Esophagus mucosa (tissue), 1 donor: ENCODE measurements around the gene KNDC1. TPM values are rescaled to one million over a fixed set of nuclear protein-coding genes. Genes with fewer than 3 reads are reported as not detected.

Source experiments
- ATAC-seq: fragments of 200-7000 bp; cut with Tn5 transposase; one replicate; pipeline ENCODE4 v1.9.1; 2020
- total RNA-seq: library from RNA; stranded (reverse); gene quantifications from one replicate; pipeline ENCODE4 v1.2.4, GENCODE V29; 2023
- donor health status: DM: yes; HTN: yes; CAD: no.

The KNDC1 gene
- total RNA-seq, 1 donor from 2014 or later: 3.8 TPM

DNA sequence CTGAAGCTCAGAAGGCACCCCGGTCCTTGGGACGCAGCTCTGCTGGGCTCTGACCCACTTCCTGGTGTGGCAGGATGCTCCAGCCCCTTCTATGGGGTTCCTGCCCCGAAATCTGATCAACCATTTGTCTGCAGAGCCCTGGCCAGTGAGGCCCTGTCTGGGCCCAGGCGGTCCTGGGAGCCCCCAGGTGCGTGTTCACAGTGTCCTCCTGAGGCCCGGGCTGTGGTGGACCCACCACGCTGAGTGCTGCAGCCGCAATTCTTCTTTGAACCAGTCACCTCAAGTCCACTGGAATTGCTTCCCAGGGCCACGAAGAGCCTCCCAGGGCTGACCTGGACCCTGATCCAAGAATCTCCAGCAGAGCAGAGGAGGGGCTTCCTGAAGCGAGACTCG is 19.1 kb downstream of the KNDC1 start:
- ATAC-seq: no peak

DNA sequence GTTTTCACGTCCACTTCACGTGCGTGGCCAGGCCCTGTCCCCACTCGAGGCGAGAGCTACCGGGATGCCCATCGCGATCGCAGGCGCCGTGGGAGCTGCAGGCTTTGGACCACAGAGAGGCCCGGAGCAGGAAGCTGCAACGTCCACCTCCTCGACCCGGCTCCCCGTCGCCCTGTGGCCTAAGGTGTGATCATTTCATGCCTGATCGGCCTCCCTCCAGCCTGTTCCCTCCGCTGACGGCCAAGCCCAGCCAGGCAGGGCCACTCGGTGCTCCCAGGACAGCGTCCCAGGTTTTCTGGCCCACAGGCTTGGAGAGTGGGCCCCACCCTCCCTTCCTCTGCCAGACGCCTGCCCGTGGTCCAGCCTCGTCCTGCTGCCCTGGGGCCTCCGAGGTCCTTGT is 19.6 kb downstream of the KNDC1 start:
- no peak for ATAC-seq

DNA sequence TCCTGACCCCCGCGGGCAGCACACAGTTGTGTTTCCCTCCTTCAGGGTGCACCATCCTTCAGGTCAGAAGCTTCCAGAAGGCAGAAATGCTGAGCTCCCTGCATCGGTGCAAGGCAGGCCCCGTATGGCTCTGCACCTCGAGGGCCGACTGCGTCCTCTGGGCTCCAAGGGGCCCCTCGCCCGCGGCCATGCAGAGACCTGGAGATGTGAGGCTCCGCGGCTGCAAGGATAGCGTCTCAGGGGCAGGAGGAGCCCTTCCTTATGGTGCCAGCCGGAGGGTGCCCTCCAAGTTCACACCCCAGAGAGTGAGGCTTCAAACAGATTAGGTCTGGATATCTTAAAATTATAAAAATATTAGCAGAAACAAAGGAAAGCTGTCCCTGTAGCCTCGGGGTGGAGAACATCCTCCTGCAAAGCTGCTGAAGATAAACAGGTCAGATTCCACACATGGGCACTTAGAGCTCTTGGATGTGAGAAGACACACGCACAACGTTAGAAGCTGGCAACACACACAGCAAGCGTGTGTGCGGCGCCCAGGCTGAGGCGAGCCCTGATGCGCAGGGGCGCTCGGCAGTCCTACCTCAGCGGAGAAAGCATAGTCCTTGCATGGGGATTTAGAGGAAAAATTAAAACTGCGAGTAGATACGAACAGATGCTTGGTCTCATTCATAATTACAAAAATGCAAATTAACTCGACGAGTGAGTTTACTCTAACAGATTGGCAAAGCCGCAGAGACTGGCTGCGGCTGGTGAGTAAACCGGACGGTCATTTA is 20.4 kb downstream of the KNDC1 start:
- ATAC-seq: no peak

DNA sequence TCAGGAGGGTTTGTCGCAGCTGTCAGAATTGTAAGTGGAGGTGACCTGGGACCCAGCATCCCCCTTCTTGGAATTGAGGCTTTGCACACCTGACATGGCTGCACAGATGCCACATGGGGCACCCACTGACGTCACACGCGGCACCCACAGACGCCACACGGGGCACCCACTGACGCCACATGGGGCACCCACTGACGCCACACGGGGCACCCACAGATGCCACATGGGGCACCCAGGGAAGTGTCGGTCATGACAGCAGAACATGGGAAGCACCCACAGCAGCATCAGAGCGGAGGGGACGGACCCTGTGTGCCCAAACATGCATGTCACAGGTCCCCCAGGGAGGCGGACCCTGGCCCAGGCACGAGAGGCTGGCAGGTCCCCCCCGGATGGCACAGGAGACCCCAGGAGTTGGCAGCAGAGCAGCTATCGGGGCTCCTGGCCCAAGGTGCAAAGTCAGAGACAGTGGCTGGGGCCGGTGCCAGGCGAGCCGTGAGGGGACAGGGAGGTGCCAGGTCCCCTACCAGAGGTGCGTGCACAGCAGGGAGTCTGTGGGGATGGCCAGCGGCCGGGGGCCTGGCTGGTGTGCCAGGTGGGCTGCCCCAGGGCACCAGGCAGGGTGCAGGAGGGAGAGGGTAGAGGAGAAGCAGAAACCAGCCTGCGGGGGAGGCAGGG is 21.1 kb downstream of the KNDC1 start:
- no peak for ATAC-seq

DNA sequence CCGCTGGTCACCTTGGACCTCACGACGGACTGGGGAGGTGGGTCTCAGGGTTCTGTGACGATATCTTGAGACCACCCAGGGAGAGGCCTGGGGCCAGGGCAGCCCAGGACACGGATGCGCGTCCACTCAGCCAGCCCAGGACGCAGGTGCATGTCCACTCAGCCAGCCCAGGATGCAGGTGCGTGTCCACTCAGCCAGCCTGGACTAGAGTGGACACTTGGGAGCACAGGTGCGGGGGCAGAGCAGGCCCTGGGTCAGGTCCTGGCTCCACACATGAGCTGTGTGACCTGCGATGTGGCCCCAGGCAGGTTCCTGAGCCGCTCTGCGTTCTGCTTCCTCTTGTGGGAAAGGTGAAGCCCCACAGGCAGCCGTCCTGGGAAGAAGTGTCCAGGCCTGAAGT is 22.2 kb downstream of the KNDC1 start:
- ATAC-seq: no peak

DNA sequence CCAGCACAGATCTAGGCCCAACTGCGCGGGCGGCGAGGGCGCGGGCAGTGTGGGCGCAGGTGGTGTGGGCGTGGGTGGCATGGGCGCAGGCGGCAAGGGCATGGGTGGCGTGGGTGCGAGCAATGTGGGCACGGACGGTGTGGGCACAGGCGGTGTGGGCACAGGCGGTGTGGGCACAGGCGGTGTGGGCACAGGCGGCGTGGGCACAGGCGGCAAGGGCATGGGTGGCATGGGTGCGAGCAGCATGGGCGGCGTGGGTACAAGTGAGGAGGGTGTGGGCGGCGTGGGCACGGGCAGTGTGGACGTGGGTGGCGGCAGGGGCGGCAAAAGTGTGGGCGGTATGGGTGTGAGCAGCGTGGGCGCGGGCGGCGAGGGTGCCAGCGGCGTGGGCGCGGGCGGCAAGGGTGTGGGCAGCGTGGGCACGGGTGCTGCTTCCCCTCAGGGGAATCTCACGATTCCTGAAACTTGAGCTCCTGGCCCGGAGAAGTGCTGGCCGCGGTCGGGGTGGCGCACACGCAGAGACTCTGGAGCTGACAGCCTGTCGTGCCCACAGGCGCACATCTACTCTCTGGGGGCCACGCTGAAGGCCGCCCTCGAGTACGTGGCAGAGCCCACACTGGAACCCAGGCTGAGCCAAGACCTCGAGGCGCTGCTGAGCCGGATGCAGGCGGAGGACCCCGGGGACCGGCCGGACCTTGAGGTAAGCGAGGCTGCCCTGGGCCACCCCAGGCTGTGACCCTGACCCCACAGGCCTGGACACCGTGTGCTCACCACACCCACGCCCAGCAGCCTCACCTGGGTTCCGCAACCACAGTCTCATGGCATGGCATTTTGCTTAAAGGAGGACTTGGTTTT is 23.0 kb downstream of the KNDC1 start:
- ATAC-seq: no peak

DNA sequence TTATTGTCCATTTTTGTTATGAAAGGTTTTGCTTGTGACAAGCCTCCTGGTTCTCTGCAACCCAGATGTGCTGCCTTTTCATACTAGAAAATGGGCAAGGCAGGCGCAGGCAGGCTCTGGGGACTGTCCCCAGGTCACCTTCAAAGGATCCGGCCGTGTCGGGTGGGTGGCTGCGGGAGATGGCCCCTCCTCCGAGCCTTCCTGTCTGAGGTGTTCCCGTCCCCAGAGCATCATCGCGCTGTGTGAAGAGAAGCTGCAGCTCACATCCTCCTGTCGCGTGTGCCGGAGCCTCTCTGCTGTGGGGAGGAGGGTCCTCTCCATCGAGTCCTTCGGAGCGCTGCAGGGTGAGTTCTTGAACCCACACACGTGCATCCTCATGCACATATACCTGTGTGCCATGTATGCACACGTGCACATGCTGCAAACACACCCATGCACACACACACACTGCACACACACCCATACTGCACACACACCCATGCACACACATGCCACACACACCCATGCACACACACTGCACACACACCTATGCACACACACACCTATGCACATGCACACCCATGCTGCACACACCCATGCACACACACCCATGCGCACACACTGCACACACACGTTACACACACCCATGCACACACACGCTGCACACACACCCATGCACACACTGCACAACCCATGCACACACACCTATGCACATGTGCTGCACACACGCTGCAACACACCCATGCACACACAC is 23.8 kb downstream of the KNDC1 start:
- ATAC-seq: no peak

DNA sequence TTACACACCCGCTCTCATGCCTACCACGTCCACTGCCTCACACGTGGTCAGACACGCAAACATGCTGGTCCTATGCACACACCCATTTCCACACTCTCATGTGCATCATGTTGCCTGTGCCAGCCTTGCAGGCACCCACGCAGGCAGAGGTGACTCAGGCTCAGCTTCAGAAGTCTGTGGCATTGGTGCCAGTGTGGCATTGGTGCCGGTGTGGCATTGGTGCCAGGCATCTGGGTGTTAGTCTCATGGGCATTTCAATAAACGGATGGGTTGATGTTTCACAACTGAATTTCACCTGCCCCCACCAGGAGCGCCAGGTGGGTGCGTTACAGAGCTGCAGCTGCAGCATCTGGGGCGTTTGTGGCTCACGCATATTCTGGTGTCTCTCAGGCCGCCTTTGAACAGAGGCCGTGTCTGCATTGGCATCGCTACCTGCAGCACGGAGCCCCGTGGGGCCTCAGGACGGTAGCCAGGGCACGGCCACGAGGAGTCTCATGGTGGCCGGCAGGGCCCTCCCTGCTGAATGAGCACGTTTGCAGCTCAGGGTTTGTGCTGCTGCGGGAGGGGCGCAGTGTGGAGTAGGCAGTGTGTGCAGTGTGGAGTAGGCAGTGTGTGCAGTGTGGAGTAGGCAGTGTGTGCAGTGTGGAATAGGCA is 24.7 kb downstream of the KNDC1 start:
- no peak for ATAC-seq

DNA sequence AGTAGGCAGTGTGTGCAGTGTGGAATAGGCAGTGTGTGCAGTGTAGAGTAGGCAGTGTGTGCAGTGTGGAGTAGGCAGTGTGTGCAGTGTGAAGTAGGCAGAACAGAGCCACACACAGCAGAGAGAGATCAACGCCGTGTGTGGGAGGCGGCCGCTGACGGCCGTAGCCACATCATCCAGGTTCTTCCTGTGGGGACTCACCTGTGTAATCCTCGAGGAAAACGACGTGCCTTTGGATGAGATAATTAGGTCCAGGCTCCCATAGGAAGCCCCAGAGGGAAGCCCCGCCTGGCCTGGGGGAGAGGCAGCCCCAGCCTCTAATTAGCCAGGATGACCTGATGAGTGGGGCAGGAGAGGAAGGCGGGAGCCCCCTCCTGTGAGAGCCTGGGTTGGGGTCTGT is 25.4 kb downstream of the KNDC1 start:
- no peak for ATAC-seq

DNA sequence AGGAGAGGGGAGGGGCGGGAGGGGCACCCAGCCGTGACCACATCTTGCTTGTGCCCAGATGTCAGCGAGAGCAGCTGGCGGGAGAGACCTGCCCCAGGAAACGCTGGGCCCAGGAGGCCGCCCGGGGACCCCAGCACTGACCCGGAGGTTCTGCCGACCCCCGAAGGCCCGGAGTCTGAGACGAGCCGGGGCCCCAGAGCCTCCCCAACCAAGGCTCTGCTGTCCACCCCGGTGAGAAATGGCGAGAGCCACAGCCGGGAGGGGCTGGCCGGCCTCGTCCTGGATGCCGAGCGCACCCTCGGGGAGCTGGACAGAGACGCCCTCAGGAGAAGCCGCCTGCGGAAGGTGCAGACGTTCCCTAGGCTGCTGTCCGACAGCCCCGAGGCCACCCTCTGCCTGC is 25.9 kb downstream of the KNDC1 start:
- ATAC-seq: no peak

DNA sequence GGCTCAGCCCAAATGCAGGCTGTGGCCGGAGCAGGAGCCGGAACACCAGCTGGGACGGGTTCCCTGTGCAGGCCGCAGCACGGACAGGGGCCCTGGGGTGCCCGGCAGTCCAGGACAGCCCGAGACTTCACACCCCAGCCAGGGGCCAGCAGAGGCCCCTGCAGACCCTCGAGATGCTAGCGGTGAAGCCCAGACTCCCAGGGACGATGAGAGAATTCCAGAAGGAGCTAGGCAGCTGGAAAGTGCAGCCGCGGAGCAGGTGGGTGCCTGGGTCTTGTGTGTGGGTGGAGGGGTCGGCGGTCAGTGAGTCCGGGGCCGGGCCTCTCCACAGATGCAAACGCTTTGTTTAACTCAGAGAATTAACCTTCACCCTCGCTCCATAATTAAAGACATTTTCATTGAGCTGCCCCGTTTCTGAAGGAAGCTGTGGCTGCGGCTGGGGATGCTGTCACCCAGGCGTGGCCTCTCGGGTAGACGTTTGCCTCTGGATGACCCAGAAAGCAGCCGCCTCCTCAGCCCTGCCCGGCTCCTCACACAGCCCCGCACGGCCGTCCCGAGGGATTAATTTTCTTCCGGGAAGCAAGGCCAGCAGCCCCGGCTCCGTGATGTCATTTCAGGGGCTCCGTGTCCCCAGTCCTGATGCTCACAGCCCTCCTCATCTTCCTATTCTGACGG is 26.5 kb downstream of the KNDC1 start:
- no peak for ATAC-seq

DNA sequence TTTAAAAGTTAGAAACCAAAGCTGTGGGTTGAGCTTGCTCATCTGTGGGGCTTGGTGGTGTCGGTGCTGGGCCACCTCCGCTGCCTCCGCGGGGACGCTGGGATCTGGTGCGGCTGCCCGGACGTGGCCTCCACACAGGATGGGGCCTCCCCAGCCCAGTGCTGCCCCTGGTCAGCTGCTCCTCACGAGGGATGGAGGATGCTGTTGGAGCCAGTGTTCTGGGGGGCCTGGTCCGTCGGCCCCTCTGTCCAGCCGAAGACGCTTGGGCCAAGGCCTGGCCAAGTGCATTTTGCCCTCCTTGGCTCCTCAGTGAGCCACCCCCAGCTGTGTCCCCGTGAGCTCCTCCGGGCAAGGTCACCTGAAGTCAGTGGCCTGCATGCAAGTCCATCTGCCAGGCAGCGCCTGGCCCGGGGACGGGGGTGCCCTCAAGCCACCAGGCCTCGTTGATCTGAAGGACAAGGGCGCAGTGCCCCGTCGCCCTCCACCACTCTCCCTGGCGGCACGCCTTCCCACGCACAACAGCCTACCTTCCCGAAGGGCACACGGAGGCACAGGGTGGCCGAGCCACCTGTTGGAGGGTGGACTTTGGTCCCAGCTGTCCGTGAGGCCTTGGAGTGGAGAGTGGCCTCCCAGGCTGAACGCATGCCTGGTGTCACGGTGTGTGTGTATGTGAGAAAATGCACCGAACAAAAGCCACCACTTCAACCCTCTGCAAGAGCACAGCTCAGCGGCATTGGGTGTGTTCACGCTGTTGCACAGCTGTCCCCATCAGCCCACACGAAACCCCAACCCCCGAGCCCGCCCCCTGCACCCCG is 27.3 kb downstream of the KNDC1 start:
- ATAC-seq: no peak

DNA sequence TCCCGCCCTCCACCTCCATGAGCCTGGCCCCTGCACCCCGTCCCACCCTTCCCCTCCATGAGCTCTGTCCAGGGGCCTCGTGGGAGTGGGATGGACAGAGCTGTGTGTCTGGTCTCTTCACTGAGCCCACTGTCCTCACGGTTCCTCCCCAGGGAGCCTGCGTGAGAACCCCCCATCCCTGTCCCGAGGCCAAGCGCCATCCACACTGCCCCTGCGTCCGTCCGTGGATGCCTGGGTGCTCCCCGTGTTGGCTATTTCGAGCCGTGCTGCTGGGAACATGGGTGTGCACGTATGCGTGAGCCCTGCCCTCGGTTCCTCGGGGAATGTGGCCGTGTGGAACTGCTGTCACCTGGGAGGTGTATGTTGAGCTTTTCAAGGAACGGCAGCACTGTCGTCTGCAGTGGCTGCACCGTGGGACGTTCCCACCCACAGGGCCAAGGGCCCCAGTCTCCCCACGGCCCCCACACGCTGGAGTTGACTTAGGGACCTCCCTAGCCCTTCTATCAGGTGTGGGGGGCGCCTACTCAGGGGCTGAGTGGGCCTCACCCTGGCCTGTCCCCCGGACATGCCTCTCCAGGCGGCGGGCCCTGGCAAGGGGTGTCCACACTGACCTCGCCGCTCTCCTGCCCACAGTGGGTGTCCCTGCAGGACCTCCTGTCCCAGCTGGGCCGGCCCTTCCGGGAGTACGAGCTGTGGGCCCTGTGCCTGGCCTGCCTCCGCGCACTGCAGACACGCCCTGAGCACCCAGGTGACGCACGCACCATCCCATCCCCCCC is 28.1 kb downstream of the KNDC1 start:
- no peak for ATAC-seq

DNA sequence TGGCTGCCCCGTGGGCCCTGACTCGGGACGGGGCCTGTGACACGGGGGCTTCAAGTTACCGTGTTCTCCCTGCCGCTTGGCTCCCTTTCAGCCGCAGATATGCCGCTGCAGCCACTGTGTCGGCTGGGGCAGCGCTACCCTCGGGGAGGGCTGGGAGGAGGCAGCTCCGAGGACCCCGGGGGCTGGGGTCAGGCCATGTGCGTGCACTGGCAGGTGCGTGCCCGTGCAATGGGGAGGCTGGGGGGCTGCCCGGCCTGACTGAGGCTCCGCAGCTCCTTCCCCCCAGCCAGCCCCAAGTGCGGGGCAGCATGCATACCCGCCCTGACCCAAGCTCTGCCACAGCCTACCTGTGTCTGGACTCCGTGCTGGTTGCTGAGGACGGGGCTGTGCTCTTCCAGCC is 29.2 kb downstream of the KNDC1 start:
- no peak for ATAC-seq

DNA sequence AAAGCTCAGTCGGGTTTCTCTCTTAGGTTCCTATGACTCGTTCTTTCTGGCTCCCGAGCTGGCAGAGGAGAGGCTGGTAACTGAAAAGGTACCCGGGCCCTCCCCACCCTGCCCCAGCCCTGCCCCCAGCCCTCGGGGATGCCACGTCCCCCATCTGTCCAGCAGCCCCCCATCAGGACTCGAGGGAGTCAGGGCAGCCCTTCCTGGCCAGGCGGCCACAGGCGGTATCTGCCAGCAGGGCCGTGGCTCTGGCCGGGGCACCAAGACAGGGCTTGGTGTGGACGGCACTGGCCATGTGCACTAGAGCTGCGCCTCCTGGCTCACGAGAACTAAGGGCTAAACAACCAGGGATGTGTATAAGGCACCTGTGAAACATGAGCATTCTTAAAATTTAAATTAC is 29.7 kb downstream of the KNDC1 start:
- no peak for ATAC-seq

DNA sequence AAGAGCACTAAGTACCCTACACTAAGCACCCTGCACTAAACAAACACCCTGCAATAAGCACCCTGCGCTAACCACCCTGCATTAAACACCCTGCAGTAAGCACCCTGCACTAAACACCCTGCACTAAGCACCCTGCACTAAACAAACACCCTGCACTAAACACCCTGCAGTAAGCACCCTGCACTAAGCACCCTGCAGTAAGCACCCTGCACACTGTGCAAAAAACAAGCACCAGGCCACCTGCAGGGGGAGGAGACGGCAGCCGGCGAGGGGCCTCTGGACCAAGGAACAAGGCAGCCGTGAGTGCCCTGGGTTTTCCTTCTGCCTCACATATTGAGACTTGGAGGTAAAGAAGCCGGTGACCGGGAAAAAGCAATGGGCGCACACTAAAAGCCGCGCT is 30.2 kb downstream of the KNDC1 start:
- no peak for ATAC-seq

DNA sequence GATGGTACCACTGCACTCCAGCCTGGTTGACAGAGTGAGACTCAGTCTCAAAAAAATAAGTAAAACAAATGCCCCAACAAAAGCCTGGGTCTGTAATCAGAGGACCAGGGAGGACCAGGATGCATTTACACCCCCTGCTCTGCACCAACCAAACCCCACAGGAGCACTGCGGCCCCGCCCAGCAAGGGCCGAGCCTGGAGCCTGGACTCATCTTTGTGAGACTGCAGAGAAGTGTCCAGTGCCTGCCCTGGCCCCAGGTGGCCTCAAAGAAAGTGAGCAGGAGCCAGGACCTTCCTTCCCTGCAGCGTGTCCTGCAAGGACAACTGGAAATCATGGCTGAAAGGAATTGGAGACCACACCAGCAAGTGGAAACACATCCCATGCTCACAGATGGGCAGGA is 31.6 kb downstream of the KNDC1 start:
- no peak for ATAC-seq

DNA sequence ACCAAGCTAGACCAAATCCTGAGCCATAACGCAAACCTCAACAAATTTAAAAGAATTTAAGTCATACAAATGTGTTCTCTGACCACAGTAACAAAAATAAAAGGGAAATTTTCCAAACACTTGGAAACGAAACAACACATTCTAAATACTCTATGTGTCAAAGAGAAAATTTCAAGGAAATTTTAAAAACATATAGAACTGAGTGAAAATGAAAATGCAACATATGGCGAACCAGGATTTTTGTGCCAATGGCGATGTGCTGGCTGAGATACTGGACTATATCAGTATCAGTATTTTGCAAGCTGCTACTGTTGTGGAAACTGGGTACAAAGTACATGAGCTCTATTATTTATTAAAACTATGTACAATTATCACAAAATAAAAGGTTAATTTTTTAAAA is 34.1 kb downstream of the KNDC1 start:
- no peak for ATAC-seq

DNA sequence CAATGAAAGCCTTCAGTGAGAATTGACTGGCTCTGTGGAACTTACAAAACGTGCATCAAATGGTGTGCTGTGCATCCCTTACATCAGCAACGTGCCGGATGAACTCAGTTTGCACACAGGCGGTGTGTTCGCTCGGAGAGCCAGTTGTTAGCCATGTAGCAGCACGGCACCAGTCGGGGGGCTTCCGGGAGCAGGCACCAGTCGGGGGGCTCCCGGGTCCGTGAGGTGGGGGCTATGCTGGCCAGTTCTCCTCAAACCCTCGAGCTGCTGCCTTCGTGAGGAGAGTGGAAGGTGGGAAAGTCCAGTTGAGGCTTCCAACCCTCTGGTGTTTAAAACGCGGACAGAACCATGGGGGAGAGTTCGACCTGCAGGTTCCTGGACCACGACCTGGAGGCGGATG is 35.1 kb downstream of the KNDC1 start:
- no peak for ATAC-seq

DNA sequence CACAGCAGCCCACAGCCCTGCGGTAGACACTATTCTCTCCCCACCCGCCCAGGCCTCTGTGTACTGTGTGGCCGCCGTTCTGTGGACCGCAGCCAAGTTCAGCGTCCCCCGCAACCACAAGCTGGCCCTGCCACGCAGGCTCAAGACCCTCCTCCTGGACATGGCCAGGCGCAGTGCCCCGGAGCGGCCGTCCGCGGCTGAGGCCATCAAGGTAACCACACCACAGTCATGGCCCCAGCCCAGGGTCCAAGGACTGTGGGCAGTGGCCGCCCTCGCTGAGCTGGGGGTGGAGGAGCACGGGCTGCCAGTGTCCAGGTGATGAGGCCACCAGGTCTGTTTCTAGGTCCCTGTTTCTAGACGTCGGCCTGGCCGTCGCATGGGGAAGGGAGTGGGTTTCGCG is 35.6 kb downstream of the KNDC1 start:
- no peak for ATAC-seq
